AG04449 (cell line): ENCODE results near the gene IGFBP6.

Source experiments
- CTCF ChIA-PET: fragments of 350-600 bp; formaldehyde crosslinking; extraction: SDS; loops from one replicate; lab custom pipeline; 2021; ENCODE audit warnings: antibody characterized with exemption; lab: Yijun Ruan, JAX
- POLR2A ChIA-PET: fragments of 400-600, 350-600 bp; formaldehyde crosslinking; extraction: SDS; loops from one replicate; lab custom pipeline; 2020; ENCODE audit warnings: antibody characterized with exemption, inconsistent platforms; lab: Yijun Ruan, JAX
- DNase-seq: peaks from one replicate; pipeline ENCODE4 v3.0.0-alpha.2; 2010; ENCODE audit warnings: low read depth, low spot score
- H3K4me3 ChIP-seq: 2 replicates; pipeline ENCODE4 v1.5.1; 2011; ENCODE audit warnings: low read depth, mild to moderate bottlenecking, control low read depth, low read length
- CTCF ChIP-seq: IDR thresholded peaks from one replicate; pipeline ENCODE4 v1.5.1; 2011; ENCODE audit warnings: mild to moderate bottlenecking, moderate library complexity, low read length, control low read depth, inconsistent platforms; ENCODE audit not compliant: insufficient read depth; ENCODE audit errors: missing control alignments

The IGFBP6 gene

GRCh38 chr12:53058674-53059433 is 38.6 kb upstream of the IGFBP6 start:
- CTCF ChIA-PET, result interaction anchor here (1.2 to 9.8 kb wide), 3 partner anchors 7 to 40 kb away, joined by 4 to 143 read pairs (median 92); partner anchors contain the start of gene TNS2
- TF ChIP-seq CTCF, result no peak
- H3K4me3 ChIP-seq, result no peak overlapping the region
- POLR2A ChIA-PET, result interaction anchor here (1.0 to 2.5 kb wide), 3 partner anchors 8 to 20 kb away, joined by 4 to 7 read pairs (median 7); partner anchors contain the start of gene SPRYD3
- no peak for DNase-seq

DNA sequence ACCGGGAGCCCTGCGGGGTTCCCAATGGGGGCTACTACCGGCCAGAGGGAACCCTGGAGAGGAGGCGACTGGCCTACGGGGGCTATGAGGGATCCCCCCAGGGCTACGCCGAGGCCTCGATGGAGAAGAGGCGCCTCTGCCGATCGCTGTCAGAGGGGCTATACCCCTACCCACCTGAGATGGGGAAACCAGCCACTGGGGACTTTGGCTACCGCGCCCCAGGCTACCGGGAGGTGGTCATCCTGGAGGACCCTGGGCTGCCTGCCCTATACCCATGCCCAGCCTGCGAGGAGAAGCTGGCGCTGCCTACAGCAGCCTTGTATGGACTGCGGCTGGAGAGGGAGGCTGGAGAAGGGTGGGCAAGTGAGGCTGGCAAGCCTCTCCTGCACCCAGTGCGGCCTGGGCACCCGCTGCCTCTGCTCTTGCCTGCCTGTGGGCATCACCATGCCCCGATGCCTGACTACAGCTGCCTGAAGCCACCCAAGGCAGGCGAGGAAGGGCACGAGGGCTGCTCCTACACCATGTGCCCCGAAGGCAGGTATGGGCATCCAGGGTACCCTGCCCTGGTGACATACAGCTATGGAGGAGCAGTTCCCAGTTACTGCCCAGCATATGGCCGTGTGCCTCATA is 37.9 kb upstream of the IGFBP6 start:
- H3K4me3 ChIP-seq, result no peak overlapping the region
- TF ChIP-seq CTCF, result no peak
- CTCF ChIA-PET, result interaction anchor here (1.2 to 9.8 kb wide), 2 partner anchors 11 to 39 kb away, joined by 4 to 92 read pairs; partner anchors contain the start of gene TNS2
- POLR2A ChIA-PET, result interaction anchor here (1.0 to 2.5 kb wide), 3 partner anchors 9 to 20 kb away, joined by 4 to 9 read pairs (median 7); partner anchors contain the start of gene SPRYD3
- no peak for DNase-seq

GRCh38 chr12:53060064-53060720 is 37.3 kb upstream of the IGFBP6 start:
- TF ChIP-seq CTCF, result no peak
- no peak overlapping the region for H3K4me3 ChIP-seq
- POLR2A ChIA-PET, result interaction anchor here (1.0 to 2.4 kb wide), 2 partner anchors 9 to 13 kb away, joined by 4 to 9 read pairs; no protein-coding TSS in a partner anchor
- CTCF ChIA-PET, result interaction anchor here (0.6 to 28.9 kb wide), 5 partner anchors 7 to 208 kb away, joined by 3 to 655 read pairs (median 9); partner anchors contain the start of genes ESPL1, IGFBP6, SOAT2 and TNS2
- no peak for DNase-seq

DNA sequence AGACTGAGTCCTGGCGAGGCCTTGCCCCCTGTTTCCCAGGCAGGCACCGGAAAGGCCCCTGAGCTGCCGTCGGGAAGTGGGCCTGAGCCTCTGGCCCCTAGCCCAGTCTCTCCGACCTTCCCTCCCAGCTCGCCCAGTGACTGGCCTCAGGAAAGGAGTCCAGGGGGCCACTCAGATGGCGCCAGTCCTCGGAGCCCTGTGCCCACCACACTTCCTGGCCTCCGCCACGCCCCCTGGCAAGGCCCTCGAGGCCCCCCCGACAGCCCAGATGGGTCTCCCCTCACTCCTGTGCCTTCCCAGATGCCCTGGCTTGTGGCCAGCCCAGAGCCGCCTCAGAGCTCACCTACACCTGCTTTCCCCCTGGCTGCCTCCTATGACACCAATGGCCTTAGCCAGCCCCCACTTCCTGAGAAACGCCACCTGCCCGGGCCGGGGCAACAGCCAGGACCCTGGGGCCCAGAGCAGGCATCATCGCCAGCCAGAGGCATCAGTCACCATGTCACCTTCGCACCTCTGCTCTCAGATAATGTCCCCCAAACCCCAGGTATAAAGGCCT is 36.7 kb upstream of the IGFBP6 start:
- DNase-seq, result no peak
- ChIA-PET CTCF (interaction anchor here (0.6 to 28.9 kb wide), 5 partner anchors 8 to 207 kb away, joined by 3 to 655 read pairs (median 92); partner anchors contain the start of genes ESPL1, IGFBP6, SOAT2 and TNS2), POLR2A (interaction anchor here (1.4 to 2.4 kb wide), 4 partner anchors 8 to 120 kb away, joined by 4 to 9 read pairs (median 4); partner anchors contain the start of genes CSAD and ZNF740)
- H3K4me3 ChIP-seq, result no peak overlapping the region
- TF ChIP-seq CTCF, result no peak

GRCh38 chr12:53061404-53062010 is 36.0 kb upstream of the IGFBP6 start:
- ChIA-PET POLR2A (interaction anchor here (0.8 to 2.4 kb wide), 6 partner anchors 8 to 119 kb away, joined by 3 to 9 read pairs (median 4); partner anchors contain the start of genes CSAD and ZNF740), CTCF (interaction anchor here (0.8 to 28.9 kb wide), 12 partner anchors 8 to 137 kb away, joined by 3 to 655 read pairs (median 4); partner anchors contain the start of genes IGFBP6, SOAT2 and TNS2)
- DNase-seq, result no peak
- H3K4me3 ChIP-seq, result no peak overlapping the region
- TF ChIP-seq CTCF, result no peak
